HG02610 (cell line): ENCODE results near the gene CFAP54.
"Not testable (repeated sequence)": the region's sequence is repeated elsewhere in the genome, so short reads cannot be mapped to it uniquely, and the experiment has no call there.

ENCODE experiments used
- ATAC-seq: cut with Tn5 transposase; IDR thresholded peaks from one replicate; pipeline ENCODE4 v1.9.1; 2021; ENCODE audit warnings: mild to moderate bottlenecking, moderate library complexity; ENCODE audit not compliant: unreplicated experiment

Gene CFAP54

DNA sequence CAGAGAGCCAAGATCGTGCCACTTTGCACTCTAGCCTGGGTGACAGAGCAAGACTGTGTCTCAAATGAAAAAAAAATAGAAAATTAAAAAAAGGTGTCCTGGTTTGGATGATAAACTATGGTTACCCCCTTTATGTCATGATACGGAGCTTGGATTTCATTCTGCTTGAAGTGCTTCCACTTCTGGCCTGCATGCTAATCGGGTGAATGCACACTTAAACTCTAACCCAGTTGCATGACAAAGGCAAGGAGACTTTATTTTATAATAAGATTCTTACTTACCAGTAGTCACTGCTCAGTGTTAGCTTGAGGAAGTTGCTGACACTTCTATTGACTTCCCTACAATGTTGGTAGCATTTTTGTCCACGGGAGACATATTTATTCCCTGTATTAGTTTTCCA is 24.3 kb downstream of the CFAP54 start:
- ATAC-seq = no peak

DNA sequence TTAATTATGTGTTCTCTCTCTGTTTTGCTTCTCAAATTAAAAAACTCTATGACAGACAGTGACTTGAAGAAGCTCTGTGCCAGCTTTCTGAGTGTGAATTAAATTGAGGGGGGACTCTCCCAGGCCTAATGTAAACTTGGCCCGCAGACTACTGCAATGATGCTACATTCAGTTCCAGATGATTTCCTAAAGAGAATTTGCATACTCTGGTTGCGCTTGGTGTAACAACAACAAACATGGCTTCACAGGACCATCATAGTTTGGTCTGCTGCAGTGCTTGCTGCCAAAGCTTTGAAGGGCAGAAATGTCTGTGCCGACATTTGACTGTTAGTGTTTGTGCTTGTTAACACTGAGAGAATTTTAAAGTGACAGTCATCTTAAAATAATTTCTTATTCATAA is 25.0 kb downstream of the CFAP54 start:
- peak; percentile 96 for ATAC-seq

DNA sequence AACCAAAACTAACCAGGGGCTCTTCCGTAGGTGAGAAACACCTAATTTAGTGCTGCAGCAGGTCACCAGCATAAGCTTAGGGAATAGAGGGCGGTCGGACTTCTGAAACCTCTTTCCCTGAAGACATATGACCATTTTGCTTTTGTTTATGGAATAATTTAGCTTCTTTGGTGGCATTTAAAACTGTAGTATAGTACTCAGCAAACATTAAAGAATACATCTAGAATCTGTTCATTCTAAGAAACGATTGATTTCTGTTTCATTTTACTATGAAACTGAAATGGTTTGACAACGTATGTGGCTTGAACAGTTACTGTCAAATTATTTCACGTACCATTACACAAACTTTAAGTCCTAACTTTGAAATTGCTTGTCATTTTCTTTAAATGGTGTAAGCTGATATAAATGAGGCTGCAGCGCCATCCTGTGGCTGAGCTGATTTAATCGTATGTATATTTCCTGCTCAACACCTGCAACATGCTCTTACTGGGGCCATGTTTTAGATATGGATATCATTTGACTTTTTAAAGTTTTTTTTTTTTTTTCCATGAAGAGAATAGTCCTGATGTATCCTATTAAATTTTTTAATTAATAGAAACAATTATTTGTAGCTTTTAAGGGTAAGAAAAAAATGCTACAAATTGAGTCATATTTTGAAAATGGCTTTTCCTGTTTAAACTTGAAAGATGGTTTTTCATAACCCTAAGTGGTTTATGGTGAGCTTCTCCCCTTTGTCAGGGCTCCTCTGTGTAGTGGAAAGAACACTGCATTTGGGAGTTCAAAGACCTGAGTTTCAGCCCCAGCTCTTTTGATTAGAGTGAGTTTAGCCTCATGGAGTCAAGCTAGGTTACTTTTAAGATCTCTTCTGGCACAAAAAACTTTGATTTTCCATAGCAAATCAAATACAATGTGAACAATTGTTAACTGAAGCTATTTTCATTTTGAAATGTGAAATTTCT is 27.4 kb downstream of the CFAP54 start:
- ATAC-seq = peak; percentile 42

GRCh38 chr12:96520767-96521166 is 31.4 kb downstream of the CFAP54 start:
- ATAC-seq = no peak

GRCh38 chr12:96521895-96522682 is 32.7 kb downstream of the CFAP54 start:
- no peak for ATAC-seq

- no peak for ATAC-seq
Observed at GRCh38 chr12:96522690-96523089, 33.3 kb downstream of the CFAP54 start.

DNA sequence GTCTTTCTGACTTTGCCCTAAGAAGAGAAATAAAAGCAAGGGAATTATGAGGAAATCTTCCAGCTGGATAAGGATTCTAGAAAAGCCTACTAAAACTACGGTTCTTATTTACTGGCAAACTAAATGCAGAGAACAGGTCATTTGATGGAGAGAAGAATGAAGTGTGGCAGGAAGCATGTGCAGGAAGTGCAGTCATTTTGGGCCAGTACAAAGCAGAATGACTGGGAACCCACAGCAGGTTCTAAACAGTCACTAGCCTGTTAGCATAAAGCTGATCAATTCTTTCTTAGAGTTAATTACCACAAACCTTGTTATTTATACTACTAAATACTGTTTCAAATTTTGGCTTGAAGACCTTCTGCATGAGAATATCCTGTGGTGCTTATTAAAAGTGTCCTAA is 36.7 kb downstream of the CFAP54 start:
- peak; percentile 43 for ATAC-seq

- no peak for ATAC-seq
Observed at GRCh38 chr12:96529912-96530311, 40.5 kb downstream of the CFAP54 start.

DNA sequence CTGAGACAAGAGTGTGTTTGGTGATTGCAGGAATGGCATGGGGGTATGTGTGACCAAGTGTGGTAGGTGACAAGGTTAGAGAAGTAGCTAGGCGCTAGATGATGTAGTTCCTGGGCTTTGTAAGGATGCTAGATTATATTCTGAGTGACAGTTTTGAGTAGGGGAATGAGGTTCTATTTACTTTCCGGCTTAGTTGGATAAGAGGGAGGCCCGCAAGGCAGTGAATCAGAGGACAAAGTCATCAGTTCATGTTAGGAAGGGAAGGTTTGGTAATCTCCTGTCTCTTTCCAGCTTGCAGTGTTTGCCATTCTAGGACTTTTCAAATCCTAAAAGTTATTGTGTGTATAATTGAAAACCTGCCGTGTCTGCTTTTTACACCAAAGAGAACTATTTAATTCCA is 45.0 kb downstream of the CFAP54 start:
- ATAC-seq = no peak

DNA sequence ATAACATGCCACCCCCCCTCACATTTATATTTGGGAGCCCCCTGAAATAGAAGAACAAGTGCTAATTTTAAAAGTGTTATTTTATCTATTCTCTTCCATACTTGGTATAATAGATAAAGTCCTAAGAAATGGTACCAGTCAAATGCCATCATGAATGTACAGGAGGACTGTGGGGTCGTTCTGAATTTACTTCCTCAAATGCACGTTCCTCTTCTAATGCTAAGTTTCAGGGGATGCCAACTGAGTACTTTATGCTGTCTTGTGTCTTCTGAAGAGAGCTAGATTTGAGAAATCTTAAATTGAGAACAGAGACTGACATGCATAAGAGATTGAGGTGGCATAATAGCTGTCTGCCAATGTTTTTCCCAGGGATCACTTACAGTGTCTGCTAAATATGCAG is 59.0 kb downstream of the CFAP54 start:
- ATAC-seq = no peak

DNA sequence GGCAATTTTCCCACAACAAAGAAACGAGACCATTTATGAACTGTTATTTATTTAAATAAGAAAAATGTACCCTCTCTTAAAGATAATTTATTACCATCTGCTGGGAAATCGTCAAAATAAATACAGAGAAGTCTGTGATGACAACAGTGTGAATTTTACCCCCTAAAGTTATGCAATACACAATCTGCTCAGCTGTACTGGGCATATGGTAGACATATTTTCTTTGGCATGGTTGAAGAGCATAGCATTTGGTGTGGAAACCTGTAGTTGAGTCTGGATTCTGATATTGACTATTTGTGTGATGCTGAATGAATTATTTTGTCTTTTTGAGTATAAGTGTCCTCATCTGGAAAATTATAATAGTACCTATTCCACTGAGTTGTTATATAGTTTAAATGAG is 60.0 kb downstream of the CFAP54 start:
- no peak for ATAC-seq

DNA sequence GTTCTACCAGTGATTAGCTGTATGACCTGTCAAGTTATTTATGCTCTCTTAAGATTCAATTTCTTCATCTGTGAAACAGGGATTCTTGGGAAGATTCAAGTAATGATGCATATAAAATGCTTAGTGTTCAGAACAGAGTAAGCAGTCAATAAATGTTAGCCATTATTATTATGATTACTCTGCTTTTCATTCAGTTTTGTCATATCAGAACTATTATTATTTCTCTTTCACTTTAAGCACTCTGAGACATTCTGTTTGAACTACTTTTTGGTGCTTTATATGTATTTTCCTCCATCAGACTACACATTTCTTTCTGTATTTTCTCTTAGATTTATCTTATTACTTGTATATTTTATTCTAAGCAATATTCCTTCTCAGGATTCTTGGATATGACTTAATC is 81.2 kb downstream of the CFAP54 start:
- peak; percentile 37 for ATAC-seq

DNA sequence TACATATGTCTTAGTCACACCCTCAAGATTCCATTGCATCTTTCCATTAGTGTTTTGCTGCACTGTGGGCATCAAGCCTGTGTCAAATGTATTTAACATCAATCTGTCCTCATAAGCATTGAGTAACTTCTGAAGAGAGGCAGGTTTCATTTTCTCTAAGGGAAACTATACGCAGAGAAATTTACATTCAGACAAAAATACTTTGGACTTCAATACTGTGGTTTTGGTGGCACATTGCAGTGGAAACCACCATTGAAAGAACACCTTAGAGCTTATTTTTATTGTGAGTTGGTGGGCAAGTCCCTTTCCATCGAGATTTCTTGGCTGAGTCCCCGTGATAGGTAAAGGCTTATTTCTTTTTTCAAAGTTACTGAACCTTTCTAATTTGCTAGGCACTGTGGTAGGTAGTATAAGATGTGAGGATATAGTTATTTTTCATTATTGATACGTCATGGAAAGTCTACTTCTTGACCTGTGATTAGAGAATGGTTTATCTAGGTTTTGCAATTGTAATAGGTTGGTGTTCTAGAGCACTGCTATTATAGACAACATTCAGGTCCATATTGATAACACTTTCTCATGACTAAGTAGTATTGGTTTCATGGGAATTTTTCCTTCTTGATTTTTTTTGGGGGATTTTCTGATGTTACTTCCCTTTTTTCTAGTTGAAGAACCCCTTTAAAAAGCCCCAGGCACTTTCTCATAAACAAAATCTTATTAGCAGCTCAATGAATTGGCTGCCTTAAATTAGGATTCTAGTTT is 81.9 kb downstream of the CFAP54 start:
- ATAC-seq = peak; percentile 87

DNA sequence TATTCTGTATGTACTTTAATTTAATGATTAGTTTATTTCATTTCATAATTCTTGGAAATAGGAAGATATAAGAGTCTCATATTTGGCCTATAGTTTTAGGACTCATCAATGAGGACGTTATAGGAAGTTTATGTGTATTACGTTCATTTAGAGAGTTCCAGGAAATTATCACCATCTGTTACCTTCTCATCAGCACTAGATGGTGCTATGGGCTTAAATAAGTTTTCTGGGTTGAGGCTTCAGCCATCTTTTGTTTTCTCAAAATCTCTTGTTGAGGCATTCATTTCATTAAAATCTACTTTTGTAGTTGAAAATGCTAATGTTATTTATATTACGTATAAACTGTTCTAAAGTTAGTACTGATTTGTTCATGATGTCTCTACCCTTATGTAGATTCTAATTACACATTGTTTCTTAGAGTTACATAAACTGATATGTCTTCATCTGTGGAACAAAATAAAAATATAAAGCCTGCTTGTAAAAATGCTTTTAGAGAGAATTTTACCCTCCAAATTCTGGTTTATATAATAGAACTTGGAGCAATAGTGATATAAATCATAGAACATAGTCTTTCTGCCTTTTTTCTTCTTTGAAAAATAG is 89.2 kb downstream of the CFAP54 start:
- peak; percentile 96 for ATAC-seq

- ATAC-seq = no peak
Observed at GRCh38 chr12:96585977-96586376, 96.6 kb downstream of the CFAP54 start.

DNA sequence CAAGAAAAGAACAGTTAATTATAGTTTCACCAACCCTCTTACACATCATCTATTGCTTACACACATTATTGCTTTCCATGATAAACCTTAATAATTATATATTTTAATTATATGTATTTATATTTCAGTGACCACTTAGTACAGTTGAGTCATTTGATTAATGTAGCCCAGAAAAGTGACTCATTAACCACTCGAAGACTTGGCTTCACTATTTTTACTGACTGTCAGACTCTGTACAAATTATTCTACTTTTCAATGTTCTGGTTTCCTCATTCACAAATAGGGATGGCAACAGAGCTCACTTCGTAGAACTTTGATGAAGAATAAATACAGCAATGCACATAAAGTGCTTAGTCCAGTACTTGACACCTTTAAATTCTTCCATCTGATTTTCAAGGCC is 98.3 kb downstream of the CFAP54 start:
- no peak for ATAC-seq

DNA sequence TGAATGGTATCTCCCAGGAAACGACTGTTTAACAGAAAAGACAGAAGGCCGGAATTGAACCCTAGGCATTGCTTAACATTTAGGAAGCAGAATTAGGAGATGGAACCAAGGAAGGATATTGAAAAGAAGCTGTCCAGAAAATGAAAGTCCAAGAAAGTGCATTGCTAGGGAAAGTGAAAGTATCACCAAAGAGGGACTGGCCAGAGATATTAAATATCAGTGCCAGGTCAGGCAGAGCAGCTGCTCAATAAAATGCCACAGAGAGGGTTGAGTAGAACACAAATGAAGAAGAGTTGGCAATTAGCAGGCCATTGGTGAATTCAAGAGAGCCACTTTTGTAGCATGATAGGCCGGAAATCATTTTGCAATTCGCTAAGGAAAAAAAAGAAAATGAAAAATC is 101.6 kb downstream of the CFAP54 start:
- no peak for ATAC-seq

DNA sequence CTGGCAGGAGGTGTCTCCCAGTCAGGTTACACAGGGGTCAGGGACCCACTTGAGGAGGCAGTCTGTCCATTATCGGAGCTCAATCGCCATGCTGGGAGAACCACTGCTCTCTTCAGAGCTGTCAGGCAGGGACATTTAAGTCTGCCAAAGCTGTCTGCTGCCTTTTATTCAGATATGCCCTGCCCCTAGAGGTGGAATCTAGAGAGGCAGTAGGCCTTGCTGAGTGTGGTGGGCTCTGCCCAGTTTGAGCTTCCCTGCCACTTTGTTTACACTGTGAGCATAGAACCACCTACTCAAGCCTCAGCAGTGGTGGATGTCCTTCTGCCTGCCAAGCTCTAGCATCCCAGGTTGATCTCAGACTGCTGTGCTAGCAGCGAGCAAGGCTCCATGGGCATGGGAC is 115.0 kb downstream of the CFAP54 start:
- not testable (repeated sequence) for ATAC-seq

DNA sequence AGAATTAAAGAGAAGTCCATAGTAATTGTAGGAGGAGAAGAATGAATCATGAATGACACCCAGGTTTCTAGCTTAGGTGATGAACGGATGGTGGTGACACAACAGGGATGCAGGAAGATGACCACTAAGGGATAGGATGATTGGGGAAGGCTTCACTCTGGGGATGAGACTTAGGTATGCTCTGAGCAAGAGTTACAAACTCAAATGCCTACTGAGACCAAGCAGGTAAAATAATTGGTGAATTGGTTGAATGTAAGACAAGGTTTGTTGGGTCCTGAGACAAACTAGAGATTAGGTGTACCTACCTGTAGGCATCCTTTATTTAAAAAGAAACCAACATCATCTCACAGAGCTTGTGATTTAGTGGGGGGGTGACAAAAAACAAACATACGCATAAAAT is 116.3 kb downstream of the CFAP54 start:
- ATAC-seq = no peak

- no peak for ATAC-seq
Observed at GRCh38 chr12:96606134-96606533, 116.8 kb downstream of the CFAP54 start.

DNA sequence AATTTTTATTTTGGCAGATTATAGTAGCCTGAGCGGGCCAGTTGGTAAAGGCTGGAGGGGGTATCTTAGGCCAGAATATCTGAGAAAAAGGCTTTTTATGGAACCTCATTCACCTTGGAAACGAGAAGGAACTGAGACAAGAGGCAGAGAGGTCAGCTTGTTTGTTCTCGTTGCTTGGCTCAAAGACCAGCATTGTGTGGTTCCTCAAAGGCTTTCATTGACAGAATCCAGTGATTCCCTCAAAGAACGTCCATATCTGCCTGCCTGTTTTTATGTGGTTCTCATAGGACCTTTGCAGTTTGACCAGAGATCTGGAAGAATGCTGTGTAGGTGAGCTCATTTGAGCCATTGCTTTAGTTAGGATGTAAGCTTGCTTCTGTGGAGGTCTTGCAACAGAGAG is 117.3 kb downstream of the CFAP54 start:
- no peak for ATAC-seq
